HEK293 (cell line): ENCODE results near the gene NAGA.

ENCODE experiments used
- GLIS2 ChIP-seq: fragments of 450-650 bp; formaldehyde crosslinking; IDR thresholded peaks from 2 replicates; pipeline ENCODE4 v1.5.1; 2016; ENCODE audit warnings: missing biosample characterization, missing genetic modification characterization
- HOXA7 ChIP-seq: sonication (generic); formaldehyde crosslinking; IDR thresholded peaks from 2 replicates; pipeline ENCODE4 v1.8.1; 2022; ENCODE audit warnings: missing genetic modification reagents, borderline replicate concordance
- KLF10 ChIP-seq: fragments of 450-650 bp; IDR thresholded peaks from 2 replicates; pipeline ENCODE4 v1.5.1; 2018; ENCODE audit warnings: missing biosample characterization, mild to moderate bottlenecking, missing genetic modification characterization
- KLF7 ChIP-seq: fragments of 450-650 bp; formaldehyde crosslinking; IDR thresholded peaks from 2 replicates; pipeline ENCODE4 v1.5.1; 2016; ENCODE audit warnings: missing biosample characterization, missing genetic modification characterization, borderline replicate concordance
- SP3 ChIP-seq: fragments of 450-650 bp; formaldehyde crosslinking; IDR thresholded peaks from 2 replicates; pipeline ENCODE4 v1.5.1; 2016; ENCODE audit warnings: missing biosample characterization, missing genetic modification characterization
- YY1 ChIP-seq: fragments of 450-650 bp; formaldehyde crosslinking; IDR thresholded peaks from 2 replicates; pipeline ENCODE4 v1.5.1; 2018; ENCODE audit warnings: missing biosample characterization, missing genetic modification characterization
- ZBTB11 ChIP-seq: fragments of 450-650 bp; formaldehyde crosslinking; conservative IDR thresholded peaks from 2 replicates; pipeline ENCODE4 v1.5.1; 2016; ENCODE audit warnings: low read depth, missing biosample characterization, missing genetic modification characterization
- ZBTB48 ChIP-seq: fragments of 450-650 bp; formaldehyde crosslinking; IDR thresholded peaks from 2 replicates; pipeline ENCODE4 v1.5.1; 2016; ENCODE audit warnings: missing biosample characterization, missing genetic modification characterization
- ZNF114 ChIP-seq: fragments of 450-650 bp; formaldehyde crosslinking; IDR thresholded peaks from 2 replicates; pipeline ENCODE4 v1.5.0; 2017; ENCODE audit warnings: missing biosample characterization, missing genetic modification characterization
- ZNF148 ChIP-seq: fragments of 450-650 bp; formaldehyde crosslinking; IDR thresholded peaks from 2 replicates; pipeline ENCODE4 v1.5.0; 2017; ENCODE audit warnings: missing biosample characterization, missing genetic modification characterization, borderline replicate concordance
- ZNF155 ChIP-seq: fragments of 450-650 bp; formaldehyde crosslinking; IDR thresholded peaks from 2 replicates; pipeline ENCODE4 v1.5.1; 2016; ENCODE audit warnings: missing biosample characterization, missing genetic modification characterization
- ZNF266 ChIP-seq: fragments of 450-650 bp; formaldehyde crosslinking; IDR thresholded peaks from 2 replicates; pipeline ENCODE4 v1.5.1; 2016; ENCODE audit warnings: missing biosample characterization, missing genetic modification characterization, low read depth
- ZNF341 ChIP-seq: fragments of 450-650 bp; formaldehyde crosslinking; IDR thresholded peaks from 2 replicates; pipeline ENCODE4; 2016; ENCODE audit warnings: low read depth, missing biosample characterization, missing genetic modification characterization
- ZNF549 ChIP-seq: fragments of 450-650 bp; IDR thresholded peaks from 2 replicates; pipeline ENCODE4 v1.5.1; 2018; ENCODE audit warnings: missing biosample characterization, missing genetic modification characterization, mild to moderate bottlenecking, inconsistent platforms, moderate library complexity
- ZNF555 ChIP-seq: fragments of 450-650 bp; formaldehyde crosslinking; conservative IDR thresholded peaks from 2 replicates; pipeline ENCODE4 v1.5.1; 2017; ENCODE audit warnings: missing biosample characterization, mild to moderate bottlenecking, missing genetic modification characterization, inconsistent platforms
- ZNF596 ChIP-seq: fragments of 450-650 bp; IDR thresholded peaks from 2 replicates; pipeline ENCODE4 v1.5.0; 2018; ENCODE audit warnings: missing biosample characterization, mild to moderate bottlenecking, missing genetic modification characterization, moderate library complexity
- ZNF610 ChIP-seq: fragments of 450-650 bp; formaldehyde crosslinking; IDR thresholded peaks from 2 replicates; pipeline ENCODE4 v1.5.1; 2016; ENCODE audit warnings: missing biosample characterization, missing genetic modification characterization, borderline replicate concordance
- ZNF621 ChIP-seq: fragments of 450-650 bp; formaldehyde crosslinking; IDR thresholded peaks from 2 replicates; pipeline ENCODE4 v1.5.1; 2017; ENCODE audit warnings: missing biosample characterization, missing genetic modification characterization
- ZNF660 ChIP-seq: fragments of 450-650 bp; IDR thresholded peaks from 2 replicates; pipeline ENCODE4 v1.5.1; 2018; ENCODE audit warnings: missing biosample characterization, mild to moderate bottlenecking, missing genetic modification characterization
- ZNF776 ChIP-seq: fragments of 450-650 bp; formaldehyde crosslinking; IDR thresholded peaks from 2 replicates; pipeline ENCODE4 v1.5.0; 2017; ENCODE audit warnings: missing biosample characterization, missing genetic modification characterization, borderline replicate concordance
- ZNF843 ChIP-seq: fragments of 450-650 bp; formaldehyde crosslinking; IDR thresholded peaks from 2 replicates; pipeline ENCODE4 v1.5.1; 2016; ENCODE audit warnings: missing biosample characterization, missing genetic modification characterization
- ZSCAN30 ChIP-seq: fragments of 450-650 bp; IDR thresholded peaks from 2 replicates; pipeline ENCODE4 v1.5.1; 2018; ENCODE audit warnings: missing biosample characterization, mild to moderate bottlenecking, missing genetic modification characterization, moderate library complexity
- TF ChIP-seq, protein P1 (sequence below): fragments of 450-650 bp; formaldehyde crosslinking; IDR thresholded peaks from 2 replicates; pipeline ENCODE4 v1.5.1; 2017; ENCODE audit warnings: missing biosample characterization, missing genetic modification characterization
- TF ChIP-seq, protein P2 (sequence below): fragments of 450-650 bp; IDR thresholded peaks from 2 replicates; pipeline ENCODE4 v1.5.1; 2018; ENCODE audit warnings: missing biosample characterization, mild to moderate bottlenecking, missing genetic modification characterization
- TF ChIP-seq, protein P3 (sequence below): fragments of 450-650 bp; formaldehyde crosslinking; IDR thresholded peaks from 2 replicates; pipeline ENCODE4 v1.5.1; 2017; ENCODE audit warnings: missing biosample characterization, mild to moderate bottlenecking, missing genetic modification characterization, moderate library complexity
- TF ChIP-seq, protein P4 (sequence below): fragments of 450-650 bp; formaldehyde crosslinking; IDR thresholded peaks from 2 replicates; pipeline ENCODE4 v1.5.1; 2016; ENCODE audit warnings: missing biosample characterization, missing genetic modification characterization

NAGA gene

GRCh38 chr22:42079319-42080251 is 9.0 kb upstream of the NAGA start, which contains the start of gene SMDT1 (continued):
- TF ChIP-seq KLF7 (peak; percentile 86), ZBTB48 (tag by site-specific recombination) (no peak; the same call in 1 of the 2 replicates), ZNF660 (tag by site-specific recombination) (no peak), ZNF621 (tag by site-specific recombination) (no peak), ZNF596 (no peak), YY1 (tag by site-specific recombination) (peak; percentile 98), ZNF155 (tag by site-specific recombination) (no peak), GLIS2 (tag by site-specific recombination) (peak; percentile 73), ZNF341 (tag by site-specific recombination) (peak; percentile 84), HOXA7 (CRISPR knock-in tag) (no peak), ZNF114 (no peak), ZSCAN30 (tag by site-specific recombination) (peak; percentile 27; the same call in 1 of the 2 replicates), ZNF148 (tag by site-specific recombination) (no peak), ZNF266 (tag by site-specific recombination) (no peak), ZNF610 (peak; percentile 88; the same call in 1 of the 2 replicates), ZNF555 (tag by site-specific recombination) (no peak), ZBTB11 (tag by site-specific recombination) (no peak), SP3 (tag by site-specific recombination) (peak; percentile 94), ZNF776 (tag by site-specific recombination) (no peak), KLF10 (peak; percentile 89), ZNF843 (tag by site-specific recombination) (no peak; the same call in 1 of the 2 replicates), ZNF549 (tag by site-specific recombination) (no peak)
- TF ChIP-seq, protein P1, sequence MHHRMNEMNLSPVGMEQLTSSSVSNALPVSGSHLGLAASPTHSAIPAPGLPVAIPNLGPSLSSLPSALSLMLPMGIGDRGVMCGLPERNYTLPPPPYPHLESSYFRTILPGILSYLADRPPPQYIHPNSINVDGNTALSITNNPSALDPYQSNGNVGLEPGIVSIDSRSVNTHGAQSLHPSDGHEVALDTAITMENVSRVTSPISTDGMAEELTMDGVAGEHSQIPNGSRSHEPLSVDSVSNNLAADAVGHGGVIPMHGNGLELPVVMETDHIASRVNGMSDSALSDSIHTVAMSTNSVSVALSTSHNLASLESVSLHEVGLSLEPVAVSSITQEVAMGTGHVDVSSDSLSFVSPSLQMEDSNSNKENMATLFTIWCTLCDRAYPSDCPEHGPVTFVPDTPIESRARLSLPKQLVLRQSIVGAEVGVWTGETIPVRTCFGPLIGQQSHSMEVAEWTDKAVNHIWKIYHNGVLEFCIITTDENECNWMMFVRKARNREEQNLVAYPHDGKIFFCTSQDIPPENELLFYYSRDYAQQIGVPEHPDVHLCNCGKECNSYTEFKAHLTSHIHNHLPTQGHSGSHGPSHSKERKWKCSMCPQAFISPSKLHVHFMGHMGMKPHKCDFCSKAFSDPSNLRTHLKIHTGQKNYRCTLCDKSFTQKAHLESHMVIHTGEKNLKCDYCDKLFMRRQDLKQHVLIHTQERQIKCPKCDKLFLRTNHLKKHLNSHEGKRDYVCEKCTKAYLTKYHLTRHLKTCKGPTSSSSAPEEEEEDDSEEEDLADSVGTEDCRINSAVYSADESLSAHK (tag by site-specific recombination) = no peak; the same call in 1 of the 2 replicates
- TF ChIP-seq, protein P2, sequence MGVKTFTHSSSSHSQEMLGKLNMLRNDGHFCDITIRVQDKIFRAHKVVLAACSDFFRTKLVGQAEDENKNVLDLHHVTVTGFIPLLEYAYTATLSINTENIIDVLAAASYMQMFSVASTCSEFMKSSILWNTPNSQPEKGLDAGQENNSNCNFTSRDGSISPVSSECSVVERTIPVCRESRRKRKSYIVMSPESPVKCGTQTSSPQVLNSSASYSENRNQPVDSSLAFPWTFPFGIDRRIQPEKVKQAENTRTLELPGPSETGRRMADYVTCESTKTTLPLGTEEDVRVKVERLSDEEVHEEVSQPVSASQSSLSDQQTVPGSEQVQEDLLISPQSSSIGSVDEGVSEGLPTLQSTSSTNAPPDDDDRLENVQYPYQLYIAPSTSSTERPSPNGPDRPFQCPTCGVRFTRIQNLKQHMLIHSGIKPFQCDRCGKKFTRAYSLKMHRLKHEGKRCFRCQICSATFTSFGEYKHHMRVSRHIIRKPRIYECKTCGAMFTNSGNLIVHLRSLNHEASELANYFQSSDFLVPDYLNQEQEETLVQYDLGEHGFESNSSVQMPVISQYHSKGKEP (tag by site-specific recombination) = no peak
- TF ChIP-seq, protein P3, sequence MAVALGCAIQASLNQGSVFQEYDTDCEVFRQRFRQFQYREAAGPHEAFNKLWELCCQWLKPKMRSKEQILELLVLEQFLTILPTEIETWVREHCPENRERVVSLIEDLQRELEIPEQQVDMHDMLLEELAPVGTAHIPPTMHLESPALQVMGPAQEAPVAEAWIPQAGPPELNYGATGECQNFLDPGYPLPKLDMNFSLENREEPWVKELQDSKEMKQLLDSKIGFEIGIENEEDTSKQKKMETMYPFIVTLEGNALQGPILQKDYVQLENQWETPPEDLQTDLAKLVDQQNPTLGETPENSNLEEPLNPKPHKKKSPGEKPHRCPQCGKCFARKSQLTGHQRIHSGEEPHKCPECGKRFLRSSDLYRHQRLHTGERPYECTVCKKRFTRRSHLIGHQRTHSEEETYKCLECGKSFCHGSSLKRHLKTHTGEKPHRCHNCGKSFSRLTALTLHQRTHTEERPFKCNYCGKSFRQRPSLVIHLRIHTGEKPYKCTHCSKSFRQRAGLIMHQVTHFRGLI (tag by site-specific recombination) = 0 out of 2 replicates have a peak, but pooled peaks have one; percentile 31
- TF ChIP-seq, protein P4, sequence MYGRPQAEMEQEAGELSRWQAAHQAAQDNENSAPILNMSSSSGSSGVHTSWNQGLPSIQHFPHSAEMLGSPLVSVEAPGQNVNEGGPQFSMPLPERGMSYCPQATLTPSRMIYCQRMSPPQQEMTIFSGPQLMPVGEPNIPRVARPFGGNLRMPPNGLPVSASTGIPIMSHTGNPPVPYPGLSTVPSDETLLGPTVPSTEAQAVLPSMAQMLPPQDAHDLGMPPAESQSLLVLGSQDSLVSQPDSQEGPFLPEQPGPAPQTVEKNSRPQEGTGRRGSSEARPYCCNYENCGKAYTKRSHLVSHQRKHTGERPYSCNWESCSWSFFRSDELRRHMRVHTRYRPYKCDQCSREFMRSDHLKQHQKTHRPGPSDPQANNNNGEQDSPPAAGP (tag by site-specific recombination) = peak; percentile 70
